Osteocyte (in vitro differentiated cells): ENCODE results near the gene CEACAM6. TPM values are rescaled to one million over a fixed set of nuclear protein-coding genes. Genes with fewer than 3 reads are reported as not detected.
"Not testable (repeated sequence)": the region's sequence is repeated elsewhere in the genome, so short reads cannot be mapped to it uniquely, and the experiment has no call there.

Experiments used
- DNase-seq: peaks from one replicate; pipeline ENCODE4 v3.0.0; 2021; ENCODE audit warnings: mixed read lengths; ENCODE audit not compliant: unreplicated experiment; ENCODE audit errors: extremely low spot score
- H3K27ac Mint-ChIP-seq: one replicate; pipeline ENCODE4 v1.8.0; 2021; ENCODE audit warnings: mild to moderate bottlenecking, mixed read lengths; ENCODE audit not compliant: unreplicated experiment
- H3K27me3 Mint-ChIP-seq: one replicate; pipeline ENCODE4 v1.8.0; 2021; ENCODE audit warnings: mixed read lengths; ENCODE audit not compliant: unreplicated experiment
- H3K36me3 Mint-ChIP-seq: one replicate; pipeline ENCODE4 v1.8.0; 2021; ENCODE audit warnings: mixed read lengths; ENCODE audit not compliant: unreplicated experiment
- H3K4me1 Mint-ChIP-seq: one replicate; pipeline ENCODE4 v1.8.0; 2021; ENCODE audit warnings: mixed read lengths; ENCODE audit not compliant: unreplicated experiment
- H3K4me3 Mint-ChIP-seq: one replicate; pipeline ENCODE4 v1.8.0; 2021; ENCODE audit warnings: mild to moderate bottlenecking, moderate library complexity, mixed read lengths; ENCODE audit not compliant: unreplicated experiment
- H3K9me3 Mint-ChIP-seq: one replicate; pipeline ENCODE4 v1.8.0; 2021; ENCODE audit warnings: mixed read lengths; ENCODE audit not compliant: unreplicated experiment
- total RNA-seq: library from RNA; stranded (reverse); gene quantifications from 2 replicates; pipeline ENCODE4 v1.2.1, GENCODE V29; 2021
- TF ChIP-seq, protein P1 (sequence below): fragments of 200-600 bp; sonication (generic); IDR thresholded peaks from 2 replicates; pipeline ENCODE4 v1.5.0; 2021; ENCODE audit warnings: antibody characterized with exemption, mild to moderate bottlenecking, moderate library complexity

Gene CEACAM6
- total RNA-seq, 1 donor from 2014 or later, result not detected

DNA sequence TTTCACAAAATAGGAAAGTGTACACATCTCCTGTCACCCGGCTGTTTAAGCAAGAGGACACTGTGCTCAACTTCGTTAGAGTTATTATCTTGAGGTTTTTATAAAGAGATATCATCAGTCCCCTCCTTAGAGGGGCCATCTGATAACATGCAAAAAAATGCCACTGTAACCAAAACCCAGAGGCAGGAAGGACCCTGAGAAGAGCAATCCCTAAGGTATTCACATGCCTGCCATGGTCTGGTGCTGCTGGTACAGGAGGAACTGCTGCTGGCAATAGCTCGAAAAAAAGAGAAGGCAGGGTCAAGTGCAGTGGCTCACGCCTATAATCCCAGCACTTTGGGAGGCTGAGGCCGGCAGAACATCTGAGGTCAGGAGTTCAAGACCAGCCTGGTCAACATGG, 28.3 kb downstream of the CEACAM6 start:
- no peaks in the 10 kb centered on the region for H3K9me3 Mint-ChIP-seq
- peaks cover 36% of the 10 kb centered on the region for H3K27me3 Mint-ChIP-seq
- no peak overlapping the region for H3K27ac Mint-ChIP-seq
- H3K36me3 Mint-ChIP-seq, result no peaks in the 10 kb centered on the region
- no peaks in the 10 kb centered on the region for H3K4me1 Mint-ChIP-seq
- no peak overlapping the region for H3K4me3 Mint-ChIP-seq
- DNase-seq, result no peak
- TF ChIP-seq, protein P1, sequence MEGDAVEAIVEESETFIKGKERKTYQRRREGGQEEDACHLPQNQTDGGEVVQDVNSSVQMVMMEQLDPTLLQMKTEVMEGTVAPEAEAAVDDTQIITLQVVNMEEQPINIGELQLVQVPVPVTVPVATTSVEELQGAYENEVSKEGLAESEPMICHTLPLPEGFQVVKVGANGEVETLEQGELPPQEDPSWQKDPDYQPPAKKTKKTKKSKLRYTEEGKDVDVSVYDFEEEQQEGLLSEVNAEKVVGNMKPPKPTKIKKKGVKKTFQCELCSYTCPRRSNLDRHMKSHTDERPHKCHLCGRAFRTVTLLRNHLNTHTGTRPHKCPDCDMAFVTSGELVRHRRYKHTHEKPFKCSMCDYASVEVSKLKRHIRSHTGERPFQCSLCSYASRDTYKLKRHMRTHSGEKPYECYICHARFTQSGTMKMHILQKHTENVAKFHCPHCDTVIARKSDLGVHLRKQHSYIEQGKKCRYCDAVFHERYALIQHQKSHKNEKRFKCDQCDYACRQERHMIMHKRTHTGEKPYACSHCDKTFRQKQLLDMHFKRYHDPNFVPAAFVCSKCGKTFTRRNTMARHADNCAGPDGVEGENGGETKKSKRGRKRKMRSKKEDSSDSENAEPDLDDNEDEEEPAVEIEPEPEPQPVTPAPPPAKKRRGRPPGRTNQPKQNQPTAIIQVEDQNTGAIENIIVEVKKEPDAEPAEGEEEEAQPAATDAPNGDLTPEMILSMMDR, result no peak

DNA sequence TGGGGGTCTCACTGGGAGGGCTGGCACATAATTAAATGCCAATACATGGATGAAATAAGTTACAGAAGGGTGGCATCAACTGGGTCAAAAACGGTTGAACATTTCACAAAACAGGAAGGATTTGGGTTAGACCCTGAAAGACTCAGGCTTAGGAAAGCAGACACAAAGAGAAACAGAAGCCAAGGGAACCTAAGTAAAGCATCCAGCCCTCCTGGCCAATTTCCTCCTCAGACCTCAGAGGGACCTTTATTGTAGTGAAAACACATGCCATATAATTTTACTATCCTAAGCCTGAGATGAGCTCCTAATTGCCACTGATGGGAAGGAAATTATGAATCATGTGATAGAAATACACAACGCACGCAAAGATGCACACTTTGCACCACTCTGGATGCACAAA, 29.0 kb downstream of the CEACAM6 start:
- TF ChIP-seq, protein P1, result no peak
- no peak overlapping the region for H3K4me3 Mint-ChIP-seq
- no peak for DNase-seq
- no peak overlapping the region for H3K27ac Mint-ChIP-seq
- no peaks in the 10 kb centered on the region for H3K4me1 Mint-ChIP-seq
- H3K27me3 Mint-ChIP-seq, result peaks cover 40% of the 10 kb centered on the region
- H3K36me3 Mint-ChIP-seq, result no peaks in the 10 kb centered on the region
- H3K9me3 Mint-ChIP-seq, result no peaks in the 10 kb centered on the region

DNA sequence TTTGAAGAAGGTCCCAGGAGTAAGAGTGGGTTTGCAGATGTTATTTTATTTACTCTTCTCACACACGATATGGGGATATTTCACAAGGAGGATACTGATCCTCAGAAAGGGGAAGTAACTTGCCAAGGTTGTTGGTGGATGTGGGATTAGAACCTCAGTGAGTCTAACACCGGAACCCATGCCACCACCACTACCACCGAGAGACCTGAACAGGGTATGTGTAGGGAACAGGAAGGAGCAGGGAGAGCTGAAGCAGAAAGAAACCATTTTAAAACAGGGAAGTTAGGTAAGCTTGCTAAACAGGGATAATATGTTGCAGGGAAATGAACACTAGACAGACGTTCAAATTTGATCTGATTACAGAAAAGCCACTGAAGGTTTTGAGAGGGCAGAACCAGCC, 29.4 kb downstream of the CEACAM6 start:
- H3K27me3 Mint-ChIP-seq, result peaks cover 42% of the 10 kb centered on the region
- H3K4me3 Mint-ChIP-seq, result no peak overlapping the region
- H3K36me3 Mint-ChIP-seq, result no peaks in the 10 kb centered on the region
- no peaks in the 10 kb centered on the region for H3K9me3 Mint-ChIP-seq
- H3K4me1 Mint-ChIP-seq, result no peaks in the 10 kb centered on the region
- TF ChIP-seq, protein P1, result no peak
- H3K27ac Mint-ChIP-seq, result no peak overlapping the region
- DNase-seq, result no peak

DNA sequence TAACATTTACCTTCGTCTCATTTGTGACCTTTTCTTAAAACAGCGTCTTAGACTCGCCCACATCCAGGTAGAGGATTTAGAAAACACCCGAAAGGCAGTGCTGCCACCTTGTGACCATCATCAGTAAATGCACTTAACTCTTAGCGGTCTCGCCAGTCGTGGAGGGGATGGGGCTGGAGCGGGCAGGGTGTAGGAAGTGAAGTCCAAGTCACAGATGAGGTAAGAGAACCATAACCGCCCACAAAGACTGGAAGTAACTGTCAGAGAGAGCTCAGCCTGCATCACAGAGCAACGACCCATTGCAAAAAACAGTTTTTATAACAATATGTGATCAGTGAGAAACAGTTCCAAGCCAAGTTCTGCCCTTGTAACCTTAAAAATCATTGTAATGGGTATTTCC, 30.3 kb downstream of the CEACAM6 start:
- no peaks in the 10 kb centered on the region for H3K36me3 Mint-ChIP-seq
- H3K4me3 Mint-ChIP-seq, result no peak overlapping the region
- no peaks in the 10 kb centered on the region for H3K9me3 Mint-ChIP-seq
- peaks cover 44% of the 10 kb centered on the region for H3K27me3 Mint-ChIP-seq
- no peak for DNase-seq
- TF ChIP-seq, protein P1, result peak; percentile 84
- no peak overlapping the region for H3K27ac Mint-ChIP-seq
- no peaks in the 10 kb centered on the region for H3K4me1 Mint-ChIP-seq

DNA sequence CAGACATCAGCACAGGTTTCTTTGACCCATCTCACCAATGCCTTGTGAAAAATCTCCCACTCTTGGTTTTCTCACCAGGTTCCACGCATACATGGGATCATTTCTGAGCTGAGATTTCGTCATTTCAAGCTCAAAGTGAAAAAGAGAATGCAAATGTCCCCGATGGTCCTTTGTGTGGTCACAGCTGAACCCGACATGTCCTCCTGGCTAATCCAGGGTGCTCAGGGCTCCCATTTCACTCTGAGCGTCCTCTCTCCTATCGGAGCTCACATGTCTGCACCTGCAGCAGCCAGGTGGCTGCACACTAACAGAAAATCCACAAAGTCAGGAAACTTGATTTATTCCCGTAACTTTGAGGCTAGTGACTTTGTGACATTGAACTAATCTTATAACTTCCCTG, 31.7 kb downstream of the CEACAM6 start:
- TF ChIP-seq, protein P1, result no peak
- Mint-ChIP-seq H3K9me3 (no peaks in the 10 kb centered on the region), H3K27ac (no peak overlapping the region), H3K4me3 (no peak overlapping the region), H3K4me1 (no peaks in the 10 kb centered on the region), H3K27me3 (peaks cover 42% of the 10 kb centered on the region), H3K36me3 (no peaks in the 10 kb centered on the region)
- no peak for DNase-seq

DNA sequence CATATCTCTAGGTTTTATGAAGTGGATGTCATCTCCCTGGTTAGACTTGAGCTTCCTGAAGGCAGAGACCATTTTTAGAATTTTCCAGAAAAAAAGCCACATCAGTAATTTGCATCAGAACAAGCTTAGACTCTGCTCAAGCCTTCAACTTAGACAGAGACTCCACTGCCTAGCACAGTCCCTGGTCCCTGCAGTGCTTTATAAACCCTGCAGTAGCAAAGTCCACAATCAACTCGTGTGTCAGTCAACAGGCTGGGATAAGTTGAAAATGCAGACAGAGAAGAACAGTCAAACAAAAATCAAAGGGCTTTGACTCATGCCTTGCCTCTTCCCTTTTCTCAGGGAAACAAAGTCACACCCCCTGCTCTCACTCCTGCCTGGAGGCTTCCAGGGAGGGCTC, 33.2 kb downstream of the CEACAM6 start:
- H3K27me3 Mint-ChIP-seq, result peaks cover 52% of the 10 kb centered on the region
- H3K9me3 Mint-ChIP-seq, DNase-seq, H3K4me3 Mint-ChIP-seq, H3K36me3 Mint-ChIP-seq, H3K4me1 Mint-ChIP-seq, H3K27ac Mint-ChIP-seq: not testable (repeated sequence)

DNA sequence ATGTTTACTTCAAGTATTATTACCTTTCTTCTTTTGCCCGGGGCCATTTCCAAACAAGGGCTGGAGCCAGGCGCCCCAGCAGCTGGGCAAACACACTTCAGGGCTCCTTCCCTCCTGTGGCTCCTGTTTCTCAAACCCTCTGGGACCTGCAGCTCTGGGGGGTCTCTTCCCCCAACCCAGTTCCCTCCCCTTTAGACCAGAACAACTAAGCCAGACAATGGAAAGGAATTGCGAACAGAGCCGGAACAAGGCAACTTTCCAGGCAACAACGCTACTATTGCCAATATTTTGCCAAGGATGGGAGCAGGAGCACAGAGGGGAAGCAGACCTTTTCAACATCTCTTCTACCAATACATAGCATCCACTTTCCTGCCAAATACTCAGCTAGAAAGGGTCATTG, 33.7 kb downstream of the CEACAM6 start:
- peaks cover 52% of the 10 kb centered on the region for H3K27me3 Mint-ChIP-seq
- H3K4me3 Mint-ChIP-seq, H3K27ac Mint-ChIP-seq, H3K36me3 Mint-ChIP-seq, H3K4me1 Mint-ChIP-seq, DNase-seq, H3K9me3 Mint-ChIP-seq: not testable (repeated sequence)
